Adrenal gland (tissue), 12 donors: ENCODE data around the gene OR4F15. TPM values are rescaled to one million over a fixed set of nuclear protein-coding genes. Genes with fewer than 3 reads are reported as not detected.

Experiments used
- DNase-seq, 7 donors: peaks; one replicate each; pipeline ENCODE4 v3.0.0-alpha.2; 2019 to 2020
- H3K27ac ChIP-seq, 5 donors: fragments of 200-600 bp; sonication (generic) in 4 of 5; 1 replicate in 3 of 5; 2 replicates in 2 of 5; pipeline versions ENCODE4 v1.5.1 to v1.8.0; 2016 to 2020; ENCODE audit warnings: mild to moderate bottlenecking in 1 of 5
- H3K27me3 ChIP-seq: fragments of 200-600 bp; 2 replicates; pipeline ENCODE4 v1.8.0; 2021
- H3K36me3 ChIP-seq, 2 donors: fragments of 200-600 bp; replicated peaks in 1 of 2; 1 replicate in 1 of 2; 2 replicates in 1 of 2; pipeline versions ENCODE4 v1.5.1 to v1.8.0; 2018 to 2022
- H3K4me1 ChIP-seq, 2 donors: fragments of 200-600 bp; replicated peaks in 1 of 2; 1 replicate in 1 of 2; 2 replicates in 1 of 2; pipeline versions ENCODE4 v1.5.1 to v1.8.0; 2018 to 2021
- H3K4me3 ChIP-seq, 4 donors: fragments of 200-600 bp; sonication (generic) in 3 of 4; one replicate each; pipeline ENCODE4 v1.5.1; 2016 to 2018
- H3K9me3 ChIP-seq, 3 donors: fragments of 200-600 bp; sonication (generic) in 1 of 3; replicated peaks in 1 of 3; 1 replicate in 2 of 3; 2 replicates in 1 of 3; pipeline versions ENCODE4 v1.5.1 to v1.8.0; 2016 to 2021
- CTCF ChIP-seq, 6 experiments: fragments of 450-650 bp in 4 of 6; fragments of 200-600 bp in 2 of 6; sonication (generic) in 1 of 6; IDR thresholded peaks; 1 replicate in 5 of 6; 2 replicates in 1 of 6; pipeline versions ENCODE4 v1.5.1 to v1.8.0; 2016 to 2021; ENCODE audit warnings: antibody characterized with exemption in 6 of 6, mild to moderate bottlenecking in 2 of 6, moderate library complexity in 1 of 6
- POLR2A ChIP-seq, 2 donors: fragments of 450-650 bp; IDR thresholded peaks; one replicate each; pipeline ENCODE4 v1.6.1; 2017; ENCODE audit warnings: antibody characterized with exemption in 2 of 2, mild to moderate bottlenecking in 2 of 2, moderate library complexity in 1 of 2
- WGBS, 4 donors: extraction: QIAGEN DNeasy Blood & Tissue Kit in 2 of 4; methylation state at CpG; one replicate each; pipeline versions ENCODE4 v1.1.5 to v1.1.7; 2013 to 2017; 5-methylcytosine and 5-hydroxymethylcytosine counted together
- intact Hi-C, 2 donors: fragments of 100-400 bp; cut with DNase I; formaldehyde crosslinking; loops; one replicate each; pipeline versions ENCODE4 v1.14.1 to v1.15.0; 2022 to 2023
- polyA plus RNA-seq, 3 donors: library from polyadenylated mRNA; stranded (reverse); fragments of 200-250 nt in 2 of 3; fragments of 350-450 nt in 1 of 3; fragmentation: Illumina TruSeq in 1 of 3; extraction: RNeasy Lipid Tissue Mini Kit (QIAGEN cat#74804) in 1 of 3; gene quantifications; one replicate each; pipeline ENCODE4 v1.2.3, GENCODE V29; 2013 to 2014
- small RNA-seq, 2 donors: library from RNA; depleted of rRNA; stranded (forward); fragments of <200 nt; gene quantifications; one replicate each; pipeline ENCODE3, GENCODE V24; 2016
- total RNA-seq, 9 donors: library from RNA; depleted of rRNA in 4 of 9; stranded (reverse); fragments of >200 nt in 4 of 9; fragments of 120-200 nt in 1 of 9; fragmentation: NEBNext Ultra II Directional in 1 of 9; extraction: Animal tissue kit (Norgen Biotek cat#: 25700) in 1 of 9; gene quantifications; one replicate each; pipeline versions ENCODE4 v1.1.0 to v1.2.4, GENCODE V29; 2013 to 2023
- donor health status: healthy with polysubstance abuse.
- donor health status: Bipolar disorder and iron deficiency.
- donor health status: DM: yes; HTN: yes; CAD: no.
- donor health status: DM: no; HTN: no; CAD: no.
- donor health status: DM: no; HTN: no; CAD: no.
- donor health status: DM: yes; HTN: yes; CAD: no.

The OR4F15 gene
- total and polyA plus RNA-seq, 12 donors: not detected

- WGBS, 4 donors: 57 to 80% (median 66%) methylated on average over 3 of the region's 3 CpGs
- no peak overlapping the region for H3K27ac ChIP-seq
- no peaks in the 10 kb centered on the region for H3K9me3 ChIP-seq
- no peak for TF ChIP-seq CTCF (IDR thresholded peaks at IDR 0.05)
- no peak for TF ChIP-seq POLR2A (IDR thresholded peaks at IDR 0.05)
- DNase-seq: no peak
- peaks cover 5% of the 10 kb centered on the region for H3K27me3 ChIP-seq
- intact Hi-C loops: no loop called here
- H3K4me3 ChIP-seq: no peak overlapping the region
- H3K4me1 ChIP-seq: no peaks in the 10 kb centered on the region
- no peaks in the 10 kb centered on the region for H3K36me3 ChIP-seq
Measured at GRCh38 chr15:101841656-101842055, 29.7 kb downstream of the OR4F15 start.

- no peak overlapping the region for H3K27ac ChIP-seq
- WGBS, 4 donors: 61 to 68% (median 65%) methylated on average over 6 of the region's 6 CpGs
- H3K9me3 ChIP-seq: no peaks in the 10 kb centered on the region
- no peak for TF ChIP-seq CTCF (IDR thresholded peaks at IDR 0.05)
- no peak for TF ChIP-seq POLR2A (IDR thresholded peaks at IDR 0.05)
- H3K4me1 ChIP-seq: no peaks in the 10 kb centered on the region
- peaks cover 5% of the 10 kb centered on the region for H3K27me3 ChIP-seq
- H3K36me3 ChIP-seq: no peaks in the 10 kb centered on the region
- no peak overlapping the region for H3K4me3 ChIP-seq
- intact Hi-C loops: no loop called here
- no peak for DNase-seq
Measured at GRCh38 chr15:101844916-101845315, 32.9 kb downstream of the OR4F15 start.

GRCh38 chr15:101852356-101852755 is 40.4 kb downstream of the OR4F15 start:
- intact Hi-C loops: no loop called here
- Histone ChIP-seq H3K9me3 (no peaks in the 10 kb centered on the region), H3K4me1 (no peaks in the 10 kb centered on the region), H3K36me3 (no peaks in the 10 kb centered on the region), H3K27ac (no peak overlapping the region), H3K27me3 (peaks cover 8% of the 10 kb centered on the region), H3K4me3 (no peak overlapping the region)
- DNase-seq: no peak
- WGBS, 4 donors: 45 to 79% (median 63%) methylated on average over 1 of the region's 1 CpG
- TF ChIP-seq CTCF (IDR thresholded peaks at IDR 0.05): no peak
- TF ChIP-seq POLR2A (IDR thresholded peaks at IDR 0.05): no peak

Small RNA genes lying within 50 kb of the gene (small RNA-seq; reads per million reads assigned to genes)
- gene RN7SL209P: 0 reads per million in 2 donors

Other genes with a start within 250 kb of the OR4F15 start
- 10 to 100 TPM; 18.4 to 75.4 (median 49.4) TPM for gene TM2D3, start 159.8 kb upstream of the OR4F15 start, total RNA-seq
- 10 to 100 TPM; 34.3 to 42.7 (median 34.6) TPM for gene TM2D3, start 159.8 kb upstream of the OR4F15 start, polyA plus RNA-seq
- gene TARS3, start 87.7 kb upstream of the OR4F15 start, total RNA-seq: 10 to 100 TPM; 10.4 to 28.5 (median 14.1) TPM
- 10 to 100 TPM in 1 of 3 donors, 1 to 10 TPM in 2; 4.8 to 14.6 (median 9.4) TPM for gene TARS3, start 87.7 kb upstream of the OR4F15 start, polyA plus RNA-seq
- gene OR4F6, start 8.7 kb upstream of the OR4F15 start, total RNA-seq: not detected
- gene OR4F6, start 8.7 kb upstream of the OR4F15 start, polyA plus RNA-seq: not detected